ENCODE measurements around the gene MME. TPM values are rescaled to one million over a fixed set of nuclear protein-coding genes. Genes with fewer than 3 reads are reported as not detected.

Gene MME
- total and polyA plus RNA-seq, 5 donors: 0.88 to 3.5 (median 2.5) TPM

- no peak for DNase-seq
- intact Hi-C loops (cut with DNase I): no loop called here
- Histone ChIP-seq H3K27me3 (ENCODE audit: control insufficient read depth, insufficient read depth) (no peaks in the 10 kb centered on the region), H3K27ac (ENCODE audit: low read length) (no peak overlapping the region), H3K4me3 (ENCODE audit: low read length) (no peak overlapping the region), H3K9me3 (ENCODE audit: control insufficient read depth, low read length) (no peaks in the 10 kb centered on the region), H3K4me1 (ENCODE audit: control insufficient read depth, insufficient read depth, low read length) (no peaks in the 10 kb centered on the region)
- ATAC-seq: no peak
- 66% methylated on average over 5 of the region's 5 CpGs for WGBS
These were observed 137.5 kb downstream of the MME start for GRCh38 chr3:155217591-155217990.

DNA sequence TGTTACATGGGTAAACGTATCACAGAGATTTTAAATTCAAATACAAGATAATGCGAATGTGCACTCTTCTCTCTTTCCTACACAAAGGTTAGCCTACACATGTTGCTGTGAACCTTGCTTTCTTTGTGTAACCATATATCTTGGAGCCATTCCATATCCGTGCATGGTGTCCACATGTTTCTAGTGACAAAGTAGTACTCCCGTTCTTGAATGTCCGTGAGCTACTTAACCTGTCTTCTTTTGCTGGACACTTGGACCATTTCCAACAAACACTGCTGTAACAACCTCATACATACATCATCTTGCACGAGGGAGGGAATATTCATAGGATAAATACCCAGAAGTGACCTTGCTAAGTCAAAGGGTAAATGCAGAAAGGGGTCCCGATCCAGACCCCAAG is 138.3 kb downstream of the MME start:
- ATAC-seq: no peak
- WGBS: 69% methylated on average over 7 of the region's 7 CpGs
- intact Hi-C loops (cut with DNase I): no loop called here

DNA sequence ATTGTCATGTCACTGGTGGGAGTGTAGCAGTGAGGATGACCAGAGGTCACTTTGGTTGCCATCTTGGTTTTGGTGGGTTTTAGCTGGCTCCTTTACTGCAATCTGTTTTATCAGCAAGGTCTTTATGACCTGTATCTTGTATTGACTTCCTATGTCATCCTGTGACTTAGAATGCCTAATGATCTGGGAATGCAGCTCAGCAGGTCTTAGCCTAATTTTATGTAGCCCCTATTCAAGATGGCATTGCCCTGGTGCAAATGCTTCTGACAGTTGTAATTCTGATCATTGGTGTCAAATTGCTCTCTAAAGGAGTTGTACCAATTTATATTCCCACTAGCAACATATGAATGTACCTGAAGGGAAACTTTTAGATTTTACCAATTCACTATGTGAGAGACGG is 139.0 kb downstream of the MME start:
- H3K9me3 ChIP-seq (ENCODE audit: control insufficient read depth, low read length): no peaks in the 10 kb centered on the region
- 91% methylated on average over 1 of the region's 1 CpG for WGBS
- H3K27me3 ChIP-seq (ENCODE audit: control insufficient read depth, insufficient read depth): no peaks in the 10 kb centered on the region
- DNase-seq (no peak), ATAC-seq (no peak)
- H3K27ac ChIP-seq (ENCODE audit: low read length): no peak overlapping the region
- H3K4me1 ChIP-seq (ENCODE audit: control insufficient read depth, insufficient read depth, low read length): no peaks in the 10 kb centered on the region
- no peak overlapping the region for H3K4me3 ChIP-seq (ENCODE audit: low read length)
- intact Hi-C loops (cut with DNase I): no loop called here

More for the DNA sequence above, 138.3 kb downstream of the MME start:
- no peak for DNase-seq
- Histone ChIP-seq H3K27me3 (ENCODE audit: control insufficient read depth, insufficient read depth) (no peaks in the 10 kb centered on the region), H3K4me3 (ENCODE audit: low read length) (no peak overlapping the region), H3K27ac (ENCODE audit: low read length) (no peak overlapping the region), H3K4me1 (ENCODE audit: control insufficient read depth, insufficient read depth, low read length) (no peaks in the 10 kb centered on the region), H3K9me3 (ENCODE audit: control insufficient read depth, low read length) (no peaks in the 10 kb centered on the region)

DNA sequence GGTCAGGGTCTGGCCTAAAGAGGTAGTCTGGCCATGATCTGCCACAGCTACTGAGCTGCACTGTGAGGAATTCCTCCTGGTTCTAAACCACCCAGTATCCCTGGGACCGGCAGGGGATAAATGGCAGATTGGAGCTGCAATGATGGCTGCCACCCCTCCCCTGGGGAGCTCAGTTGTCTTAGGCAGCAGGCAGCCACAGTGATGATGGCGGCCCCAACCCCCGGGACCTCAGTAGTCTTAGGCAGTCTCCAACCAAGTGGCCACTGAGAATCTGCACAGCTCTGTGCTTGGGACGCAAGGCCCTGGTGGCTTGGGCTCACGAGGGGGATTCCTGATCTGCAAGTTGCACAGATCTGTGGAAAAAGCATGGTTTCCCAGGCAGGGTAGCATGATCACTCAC is 145.3 kb downstream of the MME start:
- H3K4me1 ChIP-seq (ENCODE audit: control insufficient read depth, insufficient read depth, low read length): no peaks in the 10 kb centered on the region
- intact Hi-C loops (cut with DNase I): no loop called here
- ATAC-seq (no peak), DNase-seq (peak in 1 of 3 donors; percentile 39)
- no peaks in the 10 kb centered on the region for H3K9me3 ChIP-seq (ENCODE audit: control insufficient read depth, low read length)
- H3K4me3 ChIP-seq (ENCODE audit: low read length): no peak overlapping the region
- no peaks in the 10 kb centered on the region for H3K27me3 ChIP-seq (ENCODE audit: control insufficient read depth, insufficient read depth)
- no peak overlapping the region for H3K27ac ChIP-seq (ENCODE audit: low read length)
- 90% methylated on average over 5 of the region's 5 CpGs for WGBS

GRCh38 chr3:155227141-155227540 is 147.0 kb downstream of the MME start:
- WGBS: 71% methylated on average over 3 of the region's 3 CpGs
- H3K9me3 ChIP-seq (ENCODE audit: control insufficient read depth, low read length): no peaks in the 10 kb centered on the region
- no peaks in the 10 kb centered on the region for H3K27me3 ChIP-seq (ENCODE audit: control insufficient read depth, insufficient read depth)
- intact Hi-C loops (cut with DNase I): no loop called here
- ATAC-seq: no peak
- no peak overlapping the region for H3K4me3 ChIP-seq (ENCODE audit: low read length)
- DNase-seq: no peak
- no peak overlapping the region for H3K27ac ChIP-seq (ENCODE audit: low read length)
- no peaks in the 10 kb centered on the region for H3K4me1 ChIP-seq (ENCODE audit: control insufficient read depth, insufficient read depth, low read length)

GRCh38 chr3:155228676-155229075 is 148.6 kb downstream of the MME start:
- ATAC-seq: no peak
- Histone ChIP-seq H3K27me3 (ENCODE audit: control insufficient read depth, insufficient read depth) (no peaks in the 10 kb centered on the region), H3K4me3 (ENCODE audit: low read length) (no peak overlapping the region), H3K27ac (ENCODE audit: low read length) (no peak overlapping the region), H3K4me1 (ENCODE audit: control insufficient read depth, insufficient read depth, low read length) (peaks cover 2% of the 10 kb centered on the region), H3K9me3 (ENCODE audit: control insufficient read depth, low read length) (no peaks in the 10 kb centered on the region)
- 90% methylated on average over 1 of the region's 1 CpG for WGBS
- DNase-seq: no peak
- intact Hi-C loops (cut with DNase I): no loop called here

- Histone ChIP-seq H3K4me3 (ENCODE audit: low read length) (no peak overlapping the region), H3K4me1 (ENCODE audit: control insufficient read depth, insufficient read depth, low read length) (peaks cover 2% of the 10 kb centered on the region), H3K9me3 (ENCODE audit: control insufficient read depth, low read length) (no peaks in the 10 kb centered on the region), H3K27ac (ENCODE audit: low read length) (no peak overlapping the region), H3K27me3 (ENCODE audit: control insufficient read depth, insufficient read depth) (no peaks in the 10 kb centered on the region)
- intact Hi-C loops (cut with DNase I): no loop called here
- 84% methylated on average over 1 of the region's 1 CpG for WGBS
- no peak for DNase-seq
- no peak for ATAC-seq
These were observed 149.0 kb downstream of the MME start for GRCh38 chr3:155229086-155229485.

DNA sequence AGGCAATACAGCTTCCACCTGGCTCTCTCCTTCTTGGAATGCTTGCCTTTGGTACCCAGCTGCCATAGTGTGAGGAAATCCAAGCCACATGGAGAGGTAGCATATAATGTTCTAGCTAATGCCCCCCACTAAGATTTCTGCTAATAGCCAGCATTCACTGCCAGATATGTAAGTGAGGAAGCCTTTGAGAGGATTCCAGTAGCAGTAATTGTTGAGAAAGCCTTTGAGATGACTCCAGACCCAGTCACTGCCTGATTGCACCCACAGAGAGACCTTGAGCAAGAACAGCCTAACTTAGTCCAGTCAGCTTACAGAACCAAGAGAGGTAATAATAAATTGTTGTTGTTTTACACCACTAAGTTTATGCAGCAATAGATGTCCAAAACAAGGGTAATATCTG is 150.3 kb downstream of the MME start:
- peaks cover 2% of the 10 kb centered on the region for H3K4me1 ChIP-seq (ENCODE audit: control insufficient read depth, insufficient read depth, low read length)
- intact Hi-C loops (cut with DNase I): no loop called here
- ATAC-seq: no peak
- no peaks in the 10 kb centered on the region for H3K9me3 ChIP-seq (ENCODE audit: control insufficient read depth, low read length)
- no peak for DNase-seq
- H3K27me3 ChIP-seq (ENCODE audit: control insufficient read depth, insufficient read depth): no peaks in the 10 kb centered on the region
- H3K4me3 ChIP-seq (ENCODE audit: low read length): no peak overlapping the region
- H3K27ac ChIP-seq (ENCODE audit: low read length): no peak overlapping the region

DNA sequence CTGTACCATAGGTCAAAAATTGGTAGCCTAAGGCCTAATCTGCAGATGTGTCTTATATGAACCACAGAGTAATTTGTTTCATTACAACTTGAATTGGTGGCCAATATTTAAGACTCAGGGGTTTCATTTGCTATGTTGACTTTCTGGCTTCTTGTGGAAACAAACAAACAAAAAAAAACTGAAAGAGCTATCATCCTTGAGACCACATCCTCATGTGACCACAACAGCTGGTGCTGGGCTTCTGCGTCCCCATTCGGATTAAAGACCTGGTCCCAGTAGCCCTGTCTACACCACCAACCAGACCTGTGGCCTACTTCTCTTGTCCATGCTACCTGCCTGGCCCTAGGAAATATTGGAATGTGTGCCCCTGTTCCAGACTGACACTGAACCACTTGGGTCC is 151.7 kb downstream of the MME start:
- DNase-seq (no peak), ATAC-seq (no peak)
- 95% methylated on average over 2 of the region's 2 CpGs for WGBS
- Histone ChIP-seq H3K4me3 (ENCODE audit: low read length) (no peak overlapping the region), H3K27me3 (ENCODE audit: control insufficient read depth, insufficient read depth) (no peaks in the 10 kb centered on the region), H3K27ac (ENCODE audit: low read length) (peak overlapping the region; percentile 2), H3K9me3 (ENCODE audit: control insufficient read depth, low read length) (no peaks in the 10 kb centered on the region), H3K4me1 (ENCODE audit: control insufficient read depth, insufficient read depth, low read length) (peaks cover 2% of the 10 kb centered on the region)
- intact Hi-C loops (cut with DNase I): no loop called here

DNA sequence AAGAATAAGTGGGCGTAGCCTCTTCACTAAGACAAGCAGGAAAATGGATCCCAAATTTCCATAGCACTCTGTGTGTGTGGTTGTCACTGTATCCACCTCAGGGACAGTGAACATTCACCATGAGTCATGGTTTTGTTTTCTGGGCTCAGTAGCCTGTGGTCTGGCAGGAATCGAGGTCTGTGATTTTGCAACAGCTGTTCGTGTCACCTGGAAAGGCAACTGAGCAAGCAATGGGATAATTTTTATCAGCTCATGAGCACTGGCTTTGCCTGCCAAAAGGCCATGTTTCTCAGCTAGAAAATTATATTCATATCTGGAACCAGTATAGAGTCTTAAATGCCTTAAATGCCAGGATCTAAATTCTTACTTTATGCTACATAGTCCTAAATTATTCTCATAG is 152.5 kb downstream of the MME start:
- ATAC-seq (peak; percentile 92), DNase-seq (peak; percentile 55 to 83 (median 67))
- WGBS: 41% methylated on average over 3 of the region's 3 CpGs
- Histone ChIP-seq H3K4me1 (ENCODE audit: control insufficient read depth, insufficient read depth, low read length) (peaks cover 2% of the 10 kb centered on the region), H3K9me3 (ENCODE audit: control insufficient read depth, low read length) (no peaks in the 10 kb centered on the region), H3K27me3 (ENCODE audit: control insufficient read depth, insufficient read depth) (no peaks in the 10 kb centered on the region), H3K4me3 (ENCODE audit: low read length) (no peak overlapping the region), H3K27ac (ENCODE audit: low read length) (peak overlapping the region; percentile 2)
- intact Hi-C loops (cut with DNase I): no loop called here

- DNase-seq (peak; percentile 34 to 78 (median 63)), ATAC-seq (peak; percentile 95 to 96)
- intact Hi-C loops (cut with DNase I): no loop called here
- WGBS: 14% methylated on average over 2 of the region's 2 CpGs
- Histone ChIP-seq H3K27ac (ENCODE audit: low read length) (peak overlapping the region; percentile 39), H3K4me3 (ENCODE audit: low read length) (no peak overlapping the region), H3K27me3 (ENCODE audit: control insufficient read depth, insufficient read depth) (no peaks in the 10 kb centered on the region), H3K9me3 (ENCODE audit: control insufficient read depth, low read length) (no peaks in the 10 kb centered on the region), H3K4me1 (ENCODE audit: control insufficient read depth, insufficient read depth, low read length) (peaks cover 2% of the 10 kb centered on the region)
These were observed 153.1 kb downstream of the MME start for GRCh38 chr3:155233213-155233612.

All from right cardiac atrium (tissue), 5 donors.